ENCODE measurements around the gene DHRSX. TPM values are rescaled to one million over a fixed set of nuclear protein-coding genes. Genes with fewer than 3 reads are reported as not detected.
A peak's percentile ranks its signal among the peaks of the same experiment; 100 is the strongest.
"Not testable (repeated sequence)": the region's sequence is repeated elsewhere in the genome, so short reads cannot be mapped to it uniquely, and the experiment has no call there.

Gene DHRSX
- total and polyA plus RNA-seq, 11 donors, result 14.6 to 36.1 (median 24.1) TPM

GRCh38 chrX:2272337-2272736 is 228.4 kb downstream of the DHRSX start:
- 69 to 86% (median 77%) methylated on average over 5 of the region's 5 CpGs for WGBS, 4 donors
- H3K4me1 ChIP-seq, result no peaks in the 10 kb centered on the region
- no peak for DNase-seq
- H3K4me3 ChIP-seq, result no peak overlapping the region
- intact Hi-C loops (cut with DNase I), result no loop called here
- TF ChIP-seq POLR2A (IDR thresholded peaks at IDR 0.05) (no peak), CTCF (IDR thresholded peaks at IDR 0.05) (no peak)
- ATAC-seq, result no peak
- H3K27me3 ChIP-seq, result no peaks in the 10 kb centered on the region
- no peaks in the 10 kb centered on the region for H3K9me3 ChIP-seq
- H3K27ac ChIP-seq, result no peak overlapping the region
- peaks cover 0 to 3% (median 0%) of the 10 kb centered on the region in 9 donors for H3K36me3 ChIP-seq

- H3K9me3 ChIP-seq; H3K36me3 ChIP-seq; ATAC-seq; H3K4me3 ChIP-seq; H3K27ac ChIP-seq; intact Hi-C loops (cut with DNase I); H3K27me3 ChIP-seq; DNase-seq; H3K4me1 ChIP-seq: not testable (repeated sequence)
- WGBS, 4 donors, result 90 to 98% (median 95%) methylated on average over 10 of the region's 10 CpGs
These were observed 229.2 kb downstream of the DHRSX start for GRCh38 chrX:2271595-2271994.

GRCh38 chrX:2270783-2271182 is 230.0 kb downstream of the DHRSX start:
- H3K4me1 ChIP-seq; H3K27ac ChIP-seq; H3K9me3 ChIP-seq; H3K36me3 ChIP-seq; H3K27me3 ChIP-seq; intact Hi-C loops (cut with DNase I); DNase-seq; ATAC-seq; H3K4me3 ChIP-seq: not testable (repeated sequence)
- WGBS, 4 donors, result 91 to 99% (median 96%) methylated on average over 4 of the region's 4 CpGs

- intact Hi-C loops (cut with DNase I), result no loop called here
- H3K36me3 ChIP-seq, result peaks cover 0 to 20% (median 3%) of the 10 kb centered on the region in 9 donors
- no peaks in the 10 kb centered on the region for H3K27me3 ChIP-seq
- H3K27ac ChIP-seq, result no peak overlapping the region
- no peak overlapping the region for H3K4me3 ChIP-seq
- 62 to 82% (median 71%) methylated on average over 8 of the region's 8 CpGs for WGBS, 4 donors
- TF ChIP-seq CTCF (IDR thresholded peaks at IDR 0.05) (no peak), POLR2A (IDR thresholded peaks at IDR 0.05) (no peak)
- H3K9me3 ChIP-seq, result no peaks in the 10 kb centered on the region
- DNase-seq, result no peak
- peak in 2 of 4 donors; percentile 36 to 39 for ATAC-seq
- no peaks in the 10 kb centered on the region for H3K4me1 ChIP-seq
These were observed 232.9 kb downstream of the DHRSX start for GRCh38 chrX:2267890-2268289.

DNA sequence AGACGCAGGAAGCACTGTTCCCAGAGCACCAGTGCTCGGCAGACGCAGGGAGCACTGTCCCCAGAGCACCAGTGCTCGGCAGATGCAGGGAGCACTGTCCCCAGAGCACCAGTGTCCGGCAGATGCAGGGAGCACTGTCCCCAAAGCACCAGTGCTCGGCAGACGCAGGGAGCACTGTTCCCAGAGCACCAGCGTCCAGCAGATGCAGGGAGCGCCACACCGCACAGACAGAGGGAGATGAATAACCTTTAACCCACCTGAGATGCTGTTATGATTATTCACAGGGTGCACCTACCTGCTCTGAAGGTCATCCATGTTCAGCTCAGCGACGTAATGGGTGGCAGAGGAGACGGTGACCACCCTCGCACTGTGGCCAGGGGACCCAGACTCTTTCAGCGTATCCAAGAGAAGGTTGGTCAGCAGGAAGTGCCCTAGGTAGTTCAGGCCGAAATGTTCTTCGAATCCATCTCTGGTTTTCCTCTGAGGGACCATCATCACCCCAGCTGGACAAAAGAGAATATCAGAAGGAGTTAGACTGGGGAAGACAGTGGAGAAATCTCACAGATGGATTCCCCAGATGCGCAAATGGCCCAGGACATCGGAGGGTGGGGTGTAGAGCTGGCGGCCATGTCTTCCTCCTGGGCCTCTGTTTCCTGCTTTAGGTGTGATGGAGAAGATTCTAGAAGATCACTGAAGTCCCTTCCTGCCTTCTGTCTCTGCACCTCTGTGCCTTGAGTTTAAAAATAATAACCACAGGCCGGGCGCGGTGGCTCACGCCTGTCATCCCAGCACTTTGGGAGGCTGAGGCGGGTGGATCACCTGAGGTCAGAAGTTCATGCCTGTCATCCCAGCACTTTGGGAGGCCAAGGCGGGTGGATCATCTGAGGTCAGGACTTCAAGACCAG is 234.1 kb downstream of the DHRSX start:
- intact Hi-C loops (cut with DNase I), result no loop called here
- DNase-seq (no peak), ATAC-seq (no peak)
- no peak overlapping the region for H3K27ac ChIP-seq
- H3K9me3 ChIP-seq, result no peaks in the 10 kb centered on the region
- H3K36me3 ChIP-seq, result peaks cover 0 to 20% (median 0%) of the 10 kb centered on the region in 9 donors
- WGBS, 4 donors, result 93 to 97% (median 95%) methylated on average over 16 to 26 of the region's 26 CpGs
- no peak overlapping the region for H3K4me3 ChIP-seq
- peaks cover 0 to under 1% (median 0%) of the 10 kb centered on the region in 12 donors for H3K4me1 ChIP-seq
- TF ChIP-seq POLR2A (IDR thresholded peaks at IDR 0.05), result no peak
- TF ChIP-seq CTCF (IDR thresholded peaks at IDR 0.05), result no peak
- no peaks in the 10 kb centered on the region for H3K27me3 ChIP-seq

- H3K9me3 ChIP-seq; H3K27me3 ChIP-seq; H3K4me3 ChIP-seq; intact Hi-C loops (cut with DNase I); H3K27ac ChIP-seq; H3K4me1 ChIP-seq; ATAC-seq; DNase-seq: not testable (repeated sequence)
- 92 to 97% (median 96%) methylated on average over 5 to 23 of the region's 23 CpGs for WGBS, 4 donors
- H3K36me3 ChIP-seq, result peaks cover 0 to 20% (median 0%) of the 10 kb centered on the region in 9 donors
These were observed 234.9 kb downstream of the DHRSX start for GRCh38 chrX:2265658-2266444.

Data from heart left ventricle (tissue), 16 donors.